GM12801 (cell line): ENCODE measurements around the gene SPTAN1.

Source experiments
- TF ChIP-seq, protein P1 (sequence below): IDR thresholded peaks from one replicate; pipeline ENCODE4 v1.5.1; 2011; ENCODE audit warnings: control low read depth; ENCODE audit not compliant: insufficient read length; ENCODE audit errors: extremely low read depth

The SPTAN1 gene

DNA sequence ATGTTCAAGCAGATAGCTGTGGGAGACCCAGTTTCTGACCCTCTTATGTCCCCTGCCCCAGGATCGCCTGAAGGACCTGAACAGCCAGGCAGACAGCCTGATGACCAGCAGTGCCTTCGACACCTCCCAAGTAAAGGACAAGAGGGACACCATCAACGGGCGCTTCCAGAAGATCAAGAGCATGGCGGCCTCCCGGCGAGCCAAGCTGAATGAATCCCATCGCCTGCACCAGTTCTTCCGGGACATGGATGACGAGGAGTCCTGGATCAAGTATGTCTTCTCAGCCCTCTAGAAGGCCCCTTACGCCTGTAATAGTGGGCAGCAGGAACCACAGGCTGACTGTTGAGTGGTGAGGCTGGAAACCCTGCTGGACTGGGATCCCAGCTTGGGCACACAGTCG lies 63.2 kb downstream of the SPTAN1 start:
- TF ChIP-seq, protein P1, sequence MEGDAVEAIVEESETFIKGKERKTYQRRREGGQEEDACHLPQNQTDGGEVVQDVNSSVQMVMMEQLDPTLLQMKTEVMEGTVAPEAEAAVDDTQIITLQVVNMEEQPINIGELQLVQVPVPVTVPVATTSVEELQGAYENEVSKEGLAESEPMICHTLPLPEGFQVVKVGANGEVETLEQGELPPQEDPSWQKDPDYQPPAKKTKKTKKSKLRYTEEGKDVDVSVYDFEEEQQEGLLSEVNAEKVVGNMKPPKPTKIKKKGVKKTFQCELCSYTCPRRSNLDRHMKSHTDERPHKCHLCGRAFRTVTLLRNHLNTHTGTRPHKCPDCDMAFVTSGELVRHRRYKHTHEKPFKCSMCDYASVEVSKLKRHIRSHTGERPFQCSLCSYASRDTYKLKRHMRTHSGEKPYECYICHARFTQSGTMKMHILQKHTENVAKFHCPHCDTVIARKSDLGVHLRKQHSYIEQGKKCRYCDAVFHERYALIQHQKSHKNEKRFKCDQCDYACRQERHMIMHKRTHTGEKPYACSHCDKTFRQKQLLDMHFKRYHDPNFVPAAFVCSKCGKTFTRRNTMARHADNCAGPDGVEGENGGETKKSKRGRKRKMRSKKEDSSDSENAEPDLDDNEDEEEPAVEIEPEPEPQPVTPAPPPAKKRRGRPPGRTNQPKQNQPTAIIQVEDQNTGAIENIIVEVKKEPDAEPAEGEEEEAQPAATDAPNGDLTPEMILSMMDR = no peak

DNA sequence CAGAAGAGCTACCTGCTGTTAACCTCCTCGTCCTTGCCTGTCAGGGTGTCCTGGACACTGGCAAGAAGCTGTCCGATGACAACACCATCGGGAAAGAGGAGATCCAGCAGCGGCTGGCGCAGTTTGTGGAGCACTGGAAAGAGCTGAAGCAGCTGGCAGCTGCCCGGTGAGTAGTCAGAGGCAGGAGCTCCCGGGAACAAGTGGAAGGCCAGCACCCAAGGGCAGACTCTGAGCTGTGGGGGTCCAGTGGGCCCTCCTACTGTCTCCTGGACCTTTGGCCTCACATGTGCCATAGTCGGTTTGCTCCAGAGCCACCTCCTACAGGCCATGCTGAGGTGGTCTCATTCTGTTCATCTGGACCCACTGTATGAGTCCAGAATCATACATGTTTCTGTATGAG lies 65.6 kb downstream of the SPTAN1 start:
- TF ChIP-seq, protein P1 = no peak

DNA sequence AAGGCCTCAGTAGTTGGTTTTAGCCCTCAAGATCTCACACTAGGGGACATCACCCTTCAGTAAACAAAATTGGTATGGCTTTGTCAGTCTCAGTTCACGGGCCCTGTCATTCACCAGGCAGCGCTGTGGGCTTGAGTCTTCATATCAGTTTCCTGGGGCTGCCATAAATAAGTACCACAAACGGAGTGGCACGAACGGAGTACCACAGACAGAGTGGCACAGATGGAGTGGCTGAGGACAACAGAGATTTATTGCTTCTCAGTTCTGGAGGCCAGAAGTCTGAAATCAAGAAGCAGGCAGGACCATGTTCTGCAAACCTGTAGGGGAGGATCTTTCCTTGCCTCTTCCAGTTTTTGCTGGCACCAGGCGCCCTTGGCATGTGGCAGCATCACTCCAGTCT lies 66.7 kb downstream of the SPTAN1 start:
- TF ChIP-seq, protein P1 = no peak

DNA sequence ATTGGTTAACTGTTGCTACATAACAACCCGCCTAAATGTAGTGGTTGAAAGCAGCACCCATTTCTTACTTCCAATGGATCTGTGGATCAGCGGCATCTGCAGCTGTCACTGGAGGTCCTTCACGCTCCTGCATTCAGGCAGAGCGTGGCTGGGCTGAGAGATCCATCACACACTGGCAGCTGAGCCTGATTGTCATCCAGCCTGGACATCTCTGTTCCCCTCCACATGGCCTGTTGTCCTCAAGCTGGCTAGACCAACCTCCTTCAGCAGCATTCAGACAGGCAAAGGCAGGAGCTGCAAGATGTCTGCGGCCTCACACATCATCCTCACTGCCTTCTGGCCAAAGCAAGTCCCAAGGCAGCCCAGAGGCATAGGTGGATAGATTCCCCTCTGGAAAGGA lies 67.4 kb downstream of the SPTAN1 start:
- TF ChIP-seq, protein P1 = no peak

DNA sequence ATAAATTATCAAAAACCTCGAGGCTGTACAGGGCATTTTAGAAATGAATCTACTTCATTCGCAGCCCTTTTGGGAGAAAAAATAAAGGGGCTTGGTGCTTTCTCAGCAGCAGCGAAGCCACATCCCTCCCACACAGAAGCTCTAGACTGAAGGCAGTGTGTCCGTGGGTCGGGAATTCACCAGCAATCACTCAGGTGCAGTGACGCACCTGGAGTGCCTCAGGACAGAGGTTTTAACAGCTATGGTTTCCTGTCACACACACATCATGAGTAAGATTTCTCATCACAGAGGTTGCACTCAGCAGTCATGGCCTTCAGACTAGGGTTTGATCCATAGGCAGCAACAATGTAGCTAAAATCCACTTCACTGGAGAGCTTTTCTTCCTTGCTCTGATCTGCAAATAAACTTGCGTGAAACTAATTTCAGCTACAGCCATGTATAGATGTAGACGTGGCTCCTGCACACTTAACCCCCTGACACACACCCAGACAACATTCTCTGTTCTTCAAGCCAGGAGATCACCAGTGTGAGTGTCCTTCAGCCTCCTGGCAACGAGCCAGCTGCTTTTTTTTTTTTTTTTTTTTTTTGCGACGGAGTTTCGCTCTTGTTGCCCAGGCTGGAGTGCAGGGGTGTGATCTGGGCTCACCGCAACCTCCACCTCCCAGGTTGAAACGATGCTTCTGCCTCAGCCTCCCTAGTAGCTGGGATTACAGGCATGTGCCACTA lies 69.5 kb downstream of the SPTAN1 start:
- TF ChIP-seq, protein P1 = no peak

DNA sequence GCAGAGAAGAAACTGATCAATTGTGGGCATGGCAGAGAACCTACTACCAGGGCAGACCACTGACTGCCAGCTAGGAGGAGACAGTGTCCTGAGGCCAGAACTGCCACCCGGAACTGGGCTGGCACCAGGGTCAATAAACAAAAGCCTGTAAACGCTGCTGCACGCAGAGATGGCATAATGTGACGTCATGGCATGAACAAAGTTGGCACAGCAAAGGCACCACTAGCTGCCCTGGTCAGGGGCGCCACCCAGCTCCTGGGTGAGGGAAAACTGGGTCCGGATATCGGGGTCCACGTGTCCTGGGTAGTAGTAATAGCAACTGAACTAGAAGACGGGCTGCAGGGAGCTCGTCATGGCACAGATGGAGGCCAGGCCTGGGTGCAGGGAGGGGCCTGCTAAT lies 72.2 kb downstream of the SPTAN1 start:
- TF ChIP-seq, protein P1 = no peak

DNA sequence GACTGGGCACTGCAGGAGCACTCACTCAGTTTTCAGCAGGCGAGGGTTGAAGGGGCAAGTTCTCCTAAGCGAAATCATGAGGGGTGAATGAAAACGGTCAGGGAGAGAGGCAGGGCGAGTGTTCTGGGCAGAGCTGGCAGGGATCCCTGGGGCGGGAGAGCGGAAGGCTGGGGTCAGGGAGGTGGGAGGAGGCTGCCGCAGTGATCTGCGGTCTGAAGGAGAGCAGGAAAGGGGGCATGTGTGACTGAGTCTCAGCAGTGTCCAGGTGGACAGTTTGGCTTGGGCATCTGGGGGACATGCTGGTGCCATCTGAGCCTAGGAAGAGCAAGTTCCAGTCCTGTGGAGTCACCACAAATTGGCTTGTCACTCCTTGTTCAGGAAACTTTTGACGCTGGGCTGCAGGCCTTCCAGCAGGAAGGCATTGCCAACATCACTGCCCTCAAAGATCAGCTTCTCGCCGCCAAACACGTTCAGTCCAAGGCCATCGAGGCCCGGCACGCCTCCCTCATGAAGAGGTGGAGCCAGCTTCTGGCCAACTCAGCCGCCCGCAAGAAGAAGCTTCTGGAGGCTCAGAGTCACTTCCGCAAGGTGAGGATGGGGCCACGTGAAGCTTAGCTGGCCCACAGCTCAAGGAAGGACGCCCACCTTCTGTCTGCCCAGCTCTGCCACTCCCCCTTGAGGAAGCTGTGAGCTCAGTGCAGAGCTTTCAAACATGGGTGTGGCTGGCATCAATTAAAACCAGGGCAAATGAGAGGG lies 73.2 kb downstream of the SPTAN1 start:
- TF ChIP-seq, protein P1 = no peak
